Stomach (tissue), 9 donors: ENCODE measurements around the gene ANTXR1. TPM values are rescaled to one million over a fixed set of nuclear protein-coding genes. Genes with fewer than 3 reads are reported as not detected.

Experiments used
- DNase-seq, 2 donors: peaks; one replicate each; pipeline versions ENCODE4 v3.0.0 to v3.0.0-alpha.2; 2013 to 2019
- H3K27ac ChIP-seq, 5 donors: fragments of 200-600 bp in 4 of 5; sonication (generic) in 4 of 5; one replicate each; pipeline ENCODE4 v1.5.1; 2013 to 2019; ENCODE audit warnings: mild to moderate bottlenecking in 1 of 5, moderate library complexity in 1 of 5
- H3K27me3 ChIP-seq, 3 donors: fragments of 200-600 bp; sonication (generic); one replicate each; pipeline ENCODE4 v1.5.1; 2017 to 2019; ENCODE audit warnings: mixed run types in 1 of 3
- H3K36me3 ChIP-seq, 4 donors: fragments of 200-600 bp; sonication (generic); 1 replicate in 3 of 4; 2 replicates in 1 of 4; pipeline ENCODE4 v1.5.1; 2016 to 2019
- H3K4me1 ChIP-seq, 4 donors: fragments of 200-600 bp; sonication (generic); one replicate each; pipeline ENCODE4 v1.5.1; 2016 to 2019
- H3K4me3 ChIP-seq, 4 donors: fragments of 200-600 bp; sonication (generic) in 3 of 4; one replicate each; pipeline ENCODE4 v1.5.1; 2016 to 2019; ENCODE audit warnings: mild to moderate bottlenecking in 1 of 4
- H3K9me3 ChIP-seq, 4 donors: fragments of 200-600 bp; sonication (generic); one replicate each; pipeline ENCODE4 v1.5.1; 2016 to 2019
- EP300 ChIP-seq: sonication (generic); formaldehyde crosslinking; IDR thresholded peaks from one replicate; pipeline ENCODE4 v1.6.1; 2017; ENCODE audit warnings: antibody characterized with exemption
- POLR2A ChIP-seq, 4 donors: fragments of 450-650 bp; IDR thresholded peaks; one replicate each; pipeline ENCODE4 v1.6.1; 2016; ENCODE audit warnings: antibody characterized with exemption in 4 of 4, control low read depth in 2 of 4, mild to moderate bottlenecking in 1 of 4, moderate library complexity in 1 of 4
- POLR2AphosphoS5 ChIP-seq, 3 donors: sonication (generic); formaldehyde crosslinking; IDR thresholded peaks; one replicate each; pipeline ENCODE4 v1.6.1; 2016; ENCODE audit warnings: antibody characterized with exemption in 3 of 3
- WGBS, 5 donors: extraction: QIAGEN DNeasy Blood & Tissue Kit in 3 of 5; methylation state at CpG; one replicate each; pipeline versions ENCODE4 v1.1.5 to v1.1.7; 2013 to 2018; 5-methylcytosine and 5-hydroxymethylcytosine counted together
- intact Hi-C: fragments of 100-400 bp; cut with DNase I; formaldehyde crosslinking; loops from one replicate; pipeline ENCODE4 v1.15.1; 2023; ENCODE audit warnings: low total_unique reads
- polyA plus RNA-seq, 3 donors: library from polyadenylated mRNA; stranded (reverse); fragments of 200-250 nt; gene quantifications; one replicate each; pipeline ENCODE4 v1.2.3, GENCODE V29; 2013
- total RNA-seq, 5 donors: library from RNA; depleted of rRNA; stranded (reverse); fragments of >200 nt; gene quantifications; one replicate each; pipeline versions ENCODE4 v1.1.0 to v1.2.3, GENCODE V29; 2014 to 2016
- TF ChIP-seq, protein P1 (sequence below), 7 experiments: fragments of 450-650 bp in 4 of 7; fragments of 200-600 bp in 3 of 7; sonication (generic) in 3 of 7; IDR thresholded peaks; one replicate each; pipeline ENCODE4 v1.5.1; 2016 to 2019; ENCODE audit warnings: antibody characterized with exemption in 7 of 7, control low read depth in 2 of 7, mild to moderate bottlenecking in 1 of 7
- donor health status: healthy with polysubstance abuse.
- donor health status: Bipolar disorder and iron deficiency.
- donor health status: healthy.

Gene ANTXR1
- total and polyA plus RNA-seq, 8 donors, result 5.8 to 32.5 (median 13.7) TPM

DNA sequence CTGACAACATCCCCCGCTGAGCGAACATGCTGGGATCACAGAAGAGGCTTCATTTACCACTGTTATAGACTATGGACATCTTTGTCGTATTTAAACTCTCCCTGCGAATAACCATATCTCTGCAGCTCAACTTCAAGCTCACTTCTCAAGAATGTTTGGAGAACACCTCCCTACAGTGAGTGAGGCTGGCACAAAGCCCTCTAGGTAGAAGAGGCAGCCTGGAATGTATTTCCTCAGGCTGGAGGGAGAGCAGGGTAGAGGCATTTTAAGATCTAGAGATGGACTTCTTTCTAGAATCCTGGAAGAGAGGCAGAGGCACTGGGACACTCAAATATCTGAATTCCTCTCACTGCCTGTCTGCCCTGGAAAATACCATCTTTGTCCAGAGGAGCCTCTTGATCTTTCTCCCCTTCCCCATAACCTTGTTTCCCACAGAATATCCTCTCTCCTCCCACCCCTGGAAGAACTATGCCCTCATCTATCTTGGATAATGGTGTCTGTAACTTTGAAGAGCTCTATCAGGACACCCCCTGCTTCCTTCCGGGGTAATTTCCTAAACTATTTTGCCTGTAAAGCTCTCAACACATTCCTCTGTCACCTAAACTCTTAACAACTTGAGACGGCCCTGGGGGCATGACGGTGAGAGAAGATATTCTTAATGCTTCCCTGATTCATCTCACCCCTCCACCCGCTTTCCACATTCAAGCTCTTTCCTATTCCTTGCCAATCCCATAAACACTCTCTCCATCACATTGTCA is 2.4 kb upstream of the ANTXR1 start:
- TF ChIP-seq EP300 (no peak), POLR2A (IDR thresholded peaks at IDR 0.05) (no peak), POLR2AphosphoS5 (IDR thresholded peaks at IDR 0.05) (no peak)
- TF ChIP-seq, protein P1, sequence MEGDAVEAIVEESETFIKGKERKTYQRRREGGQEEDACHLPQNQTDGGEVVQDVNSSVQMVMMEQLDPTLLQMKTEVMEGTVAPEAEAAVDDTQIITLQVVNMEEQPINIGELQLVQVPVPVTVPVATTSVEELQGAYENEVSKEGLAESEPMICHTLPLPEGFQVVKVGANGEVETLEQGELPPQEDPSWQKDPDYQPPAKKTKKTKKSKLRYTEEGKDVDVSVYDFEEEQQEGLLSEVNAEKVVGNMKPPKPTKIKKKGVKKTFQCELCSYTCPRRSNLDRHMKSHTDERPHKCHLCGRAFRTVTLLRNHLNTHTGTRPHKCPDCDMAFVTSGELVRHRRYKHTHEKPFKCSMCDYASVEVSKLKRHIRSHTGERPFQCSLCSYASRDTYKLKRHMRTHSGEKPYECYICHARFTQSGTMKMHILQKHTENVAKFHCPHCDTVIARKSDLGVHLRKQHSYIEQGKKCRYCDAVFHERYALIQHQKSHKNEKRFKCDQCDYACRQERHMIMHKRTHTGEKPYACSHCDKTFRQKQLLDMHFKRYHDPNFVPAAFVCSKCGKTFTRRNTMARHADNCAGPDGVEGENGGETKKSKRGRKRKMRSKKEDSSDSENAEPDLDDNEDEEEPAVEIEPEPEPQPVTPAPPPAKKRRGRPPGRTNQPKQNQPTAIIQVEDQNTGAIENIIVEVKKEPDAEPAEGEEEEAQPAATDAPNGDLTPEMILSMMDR (IDR thresholded peaks at IDR 0.05), result no peak
- intact Hi-C loops, result no loop called here
- 61 to 75% (median 63%) methylated on average over 8 of the region's 8 CpGs for whole genome bisulfite sequencing, 5 donors

DNA sequence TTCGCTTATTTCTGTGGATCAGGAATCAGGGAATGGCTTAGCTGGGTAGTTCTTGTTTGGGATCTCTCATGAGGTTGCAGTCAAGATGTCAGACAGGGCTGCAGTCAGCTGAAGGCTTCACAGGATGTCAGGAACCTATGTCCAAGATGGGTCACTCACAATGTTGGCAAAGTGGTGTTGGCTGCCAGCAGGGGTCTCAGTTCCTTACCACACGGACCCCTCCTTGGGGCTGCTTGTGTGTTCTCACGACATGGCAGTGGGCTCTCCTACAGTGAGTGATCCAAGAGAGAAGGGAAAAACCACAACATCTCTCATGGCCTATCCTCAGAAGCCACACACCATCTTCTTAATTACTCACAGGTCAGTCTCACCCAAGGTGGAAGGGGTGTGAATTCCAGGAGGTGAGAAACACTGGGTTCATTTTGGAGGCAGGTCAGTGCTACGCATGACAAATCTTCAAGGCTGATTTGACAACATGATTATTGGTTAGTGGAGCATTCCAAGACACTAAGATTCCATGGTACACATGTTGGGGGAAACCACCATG is 1.3 kb upstream of the ANTXR1 start:
- intact Hi-C loops, result no loop called here
- peaks cover 0 to 31% (median 22%) of the 10 kb centered on the region in 4 donors for H3K4me1 ChIP-seq
- DNase-seq, result no peak
- no peaks in the 10 kb centered on the region for H3K36me3 ChIP-seq
- no peak overlapping the region for H3K4me3 ChIP-seq
- TF ChIP-seq POLR2AphosphoS5 (IDR thresholded peaks at IDR 0.05) (no peak), EP300 (no peak), POLR2A (IDR thresholded peaks at IDR 0.05) (no peak)
- TF ChIP-seq, protein P1 (IDR thresholded peaks at IDR 0.05), result no peak
- H3K27ac ChIP-seq, result no peak overlapping the region
- peaks cover 0 to 20% (median 19%) of the 10 kb centered on the region in 3 donors for H3K27me3 ChIP-seq
- no peaks in the 10 kb centered on the region for H3K9me3 ChIP-seq
- 72 to 86% (median 80%) methylated on average over 4 of the region's 4 CpGs for WGBS, 5 donors

More for the DNA sequence above, 2.4 kb upstream of the ANTXR1 start:
- DNase-seq, result no peak
- H3K27ac ChIP-seq, result no peak overlapping the region
- H3K4me1 ChIP-seq, result peaks cover 0 to 27% (median 20%) of the 10 kb centered on the region in 4 donors
- H3K27me3 ChIP-seq, result peaks cover 0 to 20% (median 19%) of the 10 kb centered on the region in 3 donors
- no peak overlapping the region for H3K4me3 ChIP-seq
- H3K9me3 ChIP-seq, result no peaks in the 10 kb centered on the region
- H3K36me3 ChIP-seq, result no peaks in the 10 kb centered on the region

DNA sequence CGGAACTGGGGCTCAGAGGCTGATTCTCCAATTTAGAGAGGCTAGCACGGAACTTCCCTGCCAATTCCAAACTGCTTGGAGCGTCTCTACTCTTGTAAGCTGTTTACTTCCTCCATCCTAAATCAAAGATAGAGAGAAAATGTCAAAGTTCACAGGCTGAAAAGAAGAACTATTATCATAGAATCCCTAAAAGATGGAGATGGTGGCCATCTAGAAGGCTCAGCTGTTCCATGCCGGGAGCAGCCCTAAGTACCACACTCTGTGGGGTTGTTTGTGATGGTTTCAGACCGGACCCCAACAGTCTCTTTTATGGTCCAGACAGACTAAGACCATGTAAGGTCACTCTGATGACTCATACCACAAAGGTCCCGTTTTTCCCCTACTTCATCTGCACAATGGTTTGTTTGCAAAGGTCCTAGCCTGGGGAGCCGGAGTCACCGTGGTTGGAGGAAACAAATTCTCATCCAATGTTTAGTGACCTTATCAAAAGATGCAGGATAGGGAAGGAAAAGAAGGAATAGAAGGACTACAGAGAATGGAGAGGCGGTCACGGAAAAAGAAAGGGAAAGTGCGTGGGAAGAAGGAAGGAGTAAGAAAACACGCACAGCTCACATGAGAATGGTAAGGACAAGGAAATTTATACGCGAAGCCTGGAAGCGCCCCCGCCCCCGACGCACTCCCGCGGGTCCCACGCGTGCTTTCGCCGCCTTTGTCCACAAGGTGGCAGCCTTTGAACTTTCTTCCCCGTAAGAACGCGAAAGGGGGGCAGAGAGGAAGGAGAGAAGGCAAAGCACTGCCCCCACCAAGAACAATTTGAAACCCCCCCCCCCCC is 453 bp upstream of the ANTXR1 start:
- H3K4me1 ChIP-seq, result peaks cover 4 to 39% (median 27%) of the 10 kb centered on the region in 4 donors
- peak; percentile 54 to 88 for DNase-seq
- peak overlapping the region in 4 of 5 donors; percentile 69 to 85 (median 80) for H3K27ac ChIP-seq
- H3K36me3 ChIP-seq, result no peaks in the 10 kb centered on the region
- peak overlapping the region; percentile 64 to 81 (median 72) for H3K4me3 ChIP-seq
- TF ChIP-seq, protein P1 (IDR thresholded peaks at IDR 0.05), result peak in 5 of 7 experiments; percentile 52 to 80 (median 61)
- TF ChIP-seq POLR2A (IDR thresholded peaks at IDR 0.05), result no peak
- no peak for TF ChIP-seq EP300
- TF ChIP-seq POLR2AphosphoS5 (IDR thresholded peaks at IDR 0.05), result peak in 2 of 3 donors; percentile 3 to 12
- H3K27me3 ChIP-seq, result peaks cover 0 to 25% (median 19%) of the 10 kb centered on the region in 3 donors
- 8 to 12% (median 12%) methylated on average over 27 of the region's 27 CpGs for WGBS, 5 donors
- H3K9me3 ChIP-seq, result no peaks in the 10 kb centered on the region
- intact Hi-C loops, result no loop called here
